K562 (cell line): ENCODE measurements around the gene ADGRE3. TPM values are rescaled to one million over a fixed set of nuclear protein-coding genes. Genes with fewer than 3 reads are reported as not detected.

ENCODE experiments used
- CHD7 ChIP-seq: fragments of 200-600 bp; sonication (generic); IDR thresholded peaks from one replicate; pipeline ENCODE4 v1.6.1; 2012; ENCODE audit warnings: mild to moderate bottlenecking, low read depth, low read length, inconsistent platforms
- polyA plus RNA-seq, 8 experiments: library from polyadenylated mRNA; depleted of rRNA in 4 of 8; stranded (reverse) in 5 of 8; unstranded in 3 of 8; fragments of >200 nt; fragmentation: Nextera tagmentation in 2 of 8; fragmentation: Illumina TruSeq in 1 of 8; extraction: Ambion mirVana in 2 of 8; extraction: Trizol in 1 of 8; gene quantifications; 2 replicates each; pipeline versions ENCODE4 v1.2.1 to v1.2.3, GENCODE V29; 2011 to 2014; ENCODE audit warnings: inconsistent platforms in 1 of 8, missing spikeins in 1 of 8
- total RNA-seq, 7 experiments: library from RNA; depleted of rRNA in 6 of 7; stranded (reverse); fragments of >200 nt in 6 of 7; fragmentation: Illumina TruSeq in 2 of 7; extraction: Trizol in 2 of 7; gene quantifications; 2 replicates each; pipeline versions ENCODE4 v1.2.1 to v1.2.3, GENCODE V29; 2011 to 2021; ENCODE audit warnings: low replicate concordance in 1 of 7

Gene ADGRE3
- total and polyA plus RNA-seq, 9 of the 15 experiments (the other 6 are each of a cell fraction or from before 2014, with no cell fraction given): not detected

- no peak for TF ChIP-seq CHD7
These were observed 34.9 kb downstream of the ADGRE3 start (continued) for GRCh38 chr19:14639536-14640277.
